ENCODE results near the gene FOXP1.

GRCh38 chr3:71148455-71149060 lies 435.0 kb downstream of the FOXP1 start:
- no peak for TF ChIP-seq CTCF (IDR thresholded peaks at IDR 0.05; ENCODE audit: insufficient read depth, low read length, poor library complexity, severe bottlenecking)
- no peak for TF ChIP-seq EZH2phosphoT487 (conservative IDR thresholded peaks at IDR 0.05; ENCODE audit: low read length)

Data from SU-DHL-6 (cell line).